Upper lobe of left lung (tissue), 4 donors: ENCODE measurements around the gene SDE2.

Experiments used
- POLR2A ChIP-seq, 4 donors: fragments of 450-650 bp; IDR thresholded peaks; one replicate each; pipeline ENCODE4 v1.5.1; 2016 to 2017; ENCODE audit warnings: antibody characterized with exemption in 4 of 4, mild to moderate bottlenecking in 2 of 4
- POLR2AphosphoS5 ChIP-seq, 2 donors: sonication (generic); formaldehyde crosslinking; IDR thresholded peaks; one replicate each; pipeline ENCODE4 v1.5.1; 2017; ENCODE audit warnings: antibody characterized with exemption in 2 of 2
- TF ChIP-seq, protein P1 (sequence below), 6 experiments: fragments of 450-650 bp in 4 of 6; fragments of 200-600 bp in 2 of 6; sonication (generic) in 2 of 6; IDR thresholded peaks; one replicate each; pipeline ENCODE4 v1.5.1; 2016 to 2019; ENCODE audit warnings: antibody characterized with exemption in 6 of 6

DNA sequence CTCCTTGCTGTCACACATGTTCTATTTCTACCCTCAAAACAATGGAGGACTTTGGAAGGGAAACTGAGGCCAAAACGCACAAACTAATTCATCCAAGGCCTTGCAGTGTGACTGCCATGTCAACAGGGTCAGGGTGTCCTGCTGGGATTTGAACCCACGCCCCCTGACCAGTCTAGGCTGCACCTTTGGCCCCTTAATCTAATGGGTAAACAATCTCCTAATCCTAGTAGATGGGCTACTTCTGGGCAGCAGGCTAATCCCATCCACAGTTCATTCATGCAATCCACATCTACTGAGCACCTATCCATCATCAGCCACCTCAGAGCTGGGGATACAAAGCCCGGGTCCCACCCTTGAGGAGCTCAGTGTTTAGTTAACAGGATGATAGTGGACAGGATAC, 41.1 kb downstream of the SDE2 start:
- TF ChIP-seq, protein P1, sequence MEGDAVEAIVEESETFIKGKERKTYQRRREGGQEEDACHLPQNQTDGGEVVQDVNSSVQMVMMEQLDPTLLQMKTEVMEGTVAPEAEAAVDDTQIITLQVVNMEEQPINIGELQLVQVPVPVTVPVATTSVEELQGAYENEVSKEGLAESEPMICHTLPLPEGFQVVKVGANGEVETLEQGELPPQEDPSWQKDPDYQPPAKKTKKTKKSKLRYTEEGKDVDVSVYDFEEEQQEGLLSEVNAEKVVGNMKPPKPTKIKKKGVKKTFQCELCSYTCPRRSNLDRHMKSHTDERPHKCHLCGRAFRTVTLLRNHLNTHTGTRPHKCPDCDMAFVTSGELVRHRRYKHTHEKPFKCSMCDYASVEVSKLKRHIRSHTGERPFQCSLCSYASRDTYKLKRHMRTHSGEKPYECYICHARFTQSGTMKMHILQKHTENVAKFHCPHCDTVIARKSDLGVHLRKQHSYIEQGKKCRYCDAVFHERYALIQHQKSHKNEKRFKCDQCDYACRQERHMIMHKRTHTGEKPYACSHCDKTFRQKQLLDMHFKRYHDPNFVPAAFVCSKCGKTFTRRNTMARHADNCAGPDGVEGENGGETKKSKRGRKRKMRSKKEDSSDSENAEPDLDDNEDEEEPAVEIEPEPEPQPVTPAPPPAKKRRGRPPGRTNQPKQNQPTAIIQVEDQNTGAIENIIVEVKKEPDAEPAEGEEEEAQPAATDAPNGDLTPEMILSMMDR (IDR thresholded peaks at IDR 0.05) = no peak
- TF ChIP-seq POLR2A (IDR thresholded peaks at IDR 0.05) = no peak
- no peak for TF ChIP-seq POLR2AphosphoS5 (IDR thresholded peaks at IDR 0.05)
